OCI-LY7 (cell line): ENCODE results near the gene GTF2IRD1.

Experiments used
- CTCF ChIP-seq: fragments of 200-600 bp; sonication (generic); conservative IDR thresholded peaks from 2 replicates; pipeline ENCODE4 v1.5.1; 2014; ENCODE audit warnings: mild to moderate bottlenecking, antibody characterized with exemption, low read length, moderate library complexity, mixed read lengths
- EZH2phosphoT487 ChIP-seq: fragments of 200-600 bp; sonication (generic); IDR thresholded peaks from 2 replicates; pipeline ENCODE4 v1.6.1; 2018; ENCODE audit warnings: low read depth, borderline replicate concordance, mild to moderate bottlenecking, mixed run types, antibody characterized with exemption, low read length, moderate library complexity, mixed read lengths

GRCh38 chr7:74489997-74490945 is 36.6 kb downstream of the GTF2IRD1 start:
- no peak for TF ChIP-seq CTCF
- no peak for TF ChIP-seq EZH2phosphoT487
